Natural killer cell (primary cell): ENCODE measurements around the gene GABRB1. TPM values are rescaled to one million over a fixed set of nuclear protein-coding genes. Genes with fewer than 3 reads are reported as not detected.

Experiments
- ATAC-seq, 3 donors: fragments of 150-1000 bp in 2 of 3; fragments of 200-7000 bp in 1 of 3; cut with Tn5 transposase; 1 replicate in 1 of 3; 2 replicates in 2 of 3; pipeline ENCODE4 v1.10.0; 2021; ENCODE audit warnings: mild to moderate bottlenecking in 2 of 3, moderate library complexity in 2 of 3
- DNase-seq, 2 donors: peaks; one replicate each; pipeline versions ENCODE4 v3.0.0 to v3.0.0-alpha.2; 2013 to 2021; ENCODE audit warnings: mixed read lengths in 1 of 2
- H3K27ac ChIP-seq: one replicate; pipeline ENCODE4 v1.5.1; 2013; ENCODE audit warnings: mild to moderate bottlenecking, low read length
- H3K27me3 ChIP-seq: one replicate; pipeline ENCODE4 v1.6.1; 2013; ENCODE audit warnings: low read length; ENCODE audit not compliant: control insufficient read depth, insufficient read depth
- H3K36me3 ChIP-seq: one replicate; pipeline ENCODE4 v1.6.1; 2013; ENCODE audit warnings: low read length; ENCODE audit not compliant: control insufficient read depth, insufficient read depth
- H3K4me1 ChIP-seq: one replicate; pipeline ENCODE4 v1.6.1; 2013; ENCODE audit warnings: low read length; ENCODE audit not compliant: control insufficient read depth, insufficient read depth
- H3K4me3 ChIP-seq: one replicate; pipeline ENCODE4 v1.5.1; 2013; ENCODE audit warnings: low read length
- H3K9me3 ChIP-seq: one replicate; pipeline ENCODE4 v1.6.1; 2013; ENCODE audit warnings: low read length; ENCODE audit not compliant: control insufficient read depth, insufficient read depth
- H3K27ac Mint-ChIP-seq, 2 donors: one replicate each; pipeline ENCODE4 v1.8.0; 2022; ENCODE audit warnings: mild to moderate bottlenecking in 2 of 2, mixed read lengths in 2 of 2, moderate library complexity in 1 of 2
- H3K27me3 Mint-ChIP-seq, 2 donors: one replicate each; pipeline ENCODE4 v1.8.0; 2022; ENCODE audit warnings: low read depth in 2 of 2, mixed read lengths in 2 of 2
- H3K36me3 Mint-ChIP-seq: one replicate; pipeline ENCODE4 v1.8.0; 2022; ENCODE audit warnings: mixed read lengths
- H3K4me1 Mint-ChIP-seq, 2 donors: one replicate each; pipeline ENCODE4 v1.8.0; 2022; ENCODE audit warnings: mixed read lengths in 2 of 2
- H3K4me3 Mint-ChIP-seq: one replicate; pipeline ENCODE4 v1.8.0; 2022; ENCODE audit warnings: mild to moderate bottlenecking, moderate library complexity, mixed read lengths
- H3K9me3 Mint-ChIP-seq, 2 donors: one replicate each; pipeline ENCODE4 v1.8.0; 2022; ENCODE audit warnings: mixed read lengths in 2 of 2
- WGBS: methylation state at CpG from one replicate; pipeline ENCODE4 v1.1.7; 2013; ENCODE audit warnings: missing lambda C conversion rate; ENCODE audit not compliant: insufficient coverage; 5-methylcytosine and 5-hydroxymethylcytosine counted together
- intact Hi-C: fragments of 100-400 bp; cut with micrococcal nuclease; formaldehyde crosslinking; loops from one replicate; pipeline ENCODE4 v1.14.2; 2022
- total RNA-seq, 4 donors: library from RNA; stranded (reverse); fragments of 120-200 nt in 1 of 4; gene quantifications; one replicate each; pipeline versions ENCODE4 v1.2.3 to v1.2.4, GENCODE V29; 2013 to 2022
- TF ChIP-seq, protein P1 (sequence below): fragments of 200-600 bp; IDR thresholded peaks from one replicate; pipeline ENCODE4 v1.8.0; 2022; ENCODE audit warnings: antibody characterized with exemption

The GABRB1 gene
- total RNA-seq, 3 donors from 2014 or later (not counting 1 experiment from before 2014, with no cell fraction given): not detected

DNA sequence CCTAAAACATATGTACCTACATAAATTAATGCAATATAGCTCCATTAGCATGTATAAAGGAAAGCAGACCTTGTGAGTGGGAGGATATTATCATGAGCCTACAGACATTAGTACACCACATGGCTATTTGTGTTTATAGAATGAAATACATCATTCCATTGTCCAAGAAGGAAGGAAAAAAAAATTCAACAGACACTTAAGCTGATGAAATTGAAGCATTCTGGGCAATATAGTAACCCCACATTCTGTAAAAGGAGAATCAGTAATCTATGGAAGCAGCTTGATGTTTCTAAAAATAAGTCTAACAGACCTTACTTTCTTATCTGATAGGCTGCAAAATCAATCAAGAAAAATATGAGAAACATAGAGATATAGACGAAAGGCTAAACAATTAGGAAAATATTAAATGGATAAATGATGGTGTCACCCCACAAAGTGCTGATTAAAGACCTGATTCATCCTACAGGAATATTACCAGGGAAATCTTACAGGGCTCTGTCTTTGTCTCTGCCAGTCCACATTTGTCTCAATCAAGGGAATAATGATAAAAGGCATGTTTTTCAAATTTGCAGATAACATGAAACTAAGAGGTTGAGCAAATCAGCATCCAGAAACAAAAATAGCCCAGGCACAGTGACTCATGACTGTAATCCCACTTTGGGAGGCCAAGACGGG is 355.3 kb downstream of the GABRB1 start:
- Histone ChIP-seq H3K4me1 (no peaks in the 10 kb centered on the region), H3K36me3 (no peaks in the 10 kb centered on the region), H3K27me3 (no peaks in the 10 kb centered on the region), H3K27ac (no peak overlapping the region), H3K4me3 (no peak overlapping the region), H3K9me3 (no peaks in the 10 kb centered on the region)
- no peaks in the 10 kb centered on the region for H3K9me3 Mint-ChIP-seq
- H3K27me3 Mint-ChIP-seq: peaks cover 9 to 19% of the 10 kb centered on the region in 2 donors
- H3K4me1 Mint-ChIP-seq: no peaks in the 10 kb centered on the region
- TF ChIP-seq, protein P1, sequence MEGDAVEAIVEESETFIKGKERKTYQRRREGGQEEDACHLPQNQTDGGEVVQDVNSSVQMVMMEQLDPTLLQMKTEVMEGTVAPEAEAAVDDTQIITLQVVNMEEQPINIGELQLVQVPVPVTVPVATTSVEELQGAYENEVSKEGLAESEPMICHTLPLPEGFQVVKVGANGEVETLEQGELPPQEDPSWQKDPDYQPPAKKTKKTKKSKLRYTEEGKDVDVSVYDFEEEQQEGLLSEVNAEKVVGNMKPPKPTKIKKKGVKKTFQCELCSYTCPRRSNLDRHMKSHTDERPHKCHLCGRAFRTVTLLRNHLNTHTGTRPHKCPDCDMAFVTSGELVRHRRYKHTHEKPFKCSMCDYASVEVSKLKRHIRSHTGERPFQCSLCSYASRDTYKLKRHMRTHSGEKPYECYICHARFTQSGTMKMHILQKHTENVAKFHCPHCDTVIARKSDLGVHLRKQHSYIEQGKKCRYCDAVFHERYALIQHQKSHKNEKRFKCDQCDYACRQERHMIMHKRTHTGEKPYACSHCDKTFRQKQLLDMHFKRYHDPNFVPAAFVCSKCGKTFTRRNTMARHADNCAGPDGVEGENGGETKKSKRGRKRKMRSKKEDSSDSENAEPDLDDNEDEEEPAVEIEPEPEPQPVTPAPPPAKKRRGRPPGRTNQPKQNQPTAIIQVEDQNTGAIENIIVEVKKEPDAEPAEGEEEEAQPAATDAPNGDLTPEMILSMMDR: no peak
- ATAC-seq: no peak
- DNase-seq: no peak
- no peak overlapping the region for H3K4me3 Mint-ChIP-seq
- 61% methylated on average over 2 of the region's 2 CpGs for WGBS
- intact Hi-C loops: no loop called here
- H3K36me3 Mint-ChIP-seq: no peaks in the 10 kb centered on the region
- H3K27ac Mint-ChIP-seq: no peak overlapping the region

DNA sequence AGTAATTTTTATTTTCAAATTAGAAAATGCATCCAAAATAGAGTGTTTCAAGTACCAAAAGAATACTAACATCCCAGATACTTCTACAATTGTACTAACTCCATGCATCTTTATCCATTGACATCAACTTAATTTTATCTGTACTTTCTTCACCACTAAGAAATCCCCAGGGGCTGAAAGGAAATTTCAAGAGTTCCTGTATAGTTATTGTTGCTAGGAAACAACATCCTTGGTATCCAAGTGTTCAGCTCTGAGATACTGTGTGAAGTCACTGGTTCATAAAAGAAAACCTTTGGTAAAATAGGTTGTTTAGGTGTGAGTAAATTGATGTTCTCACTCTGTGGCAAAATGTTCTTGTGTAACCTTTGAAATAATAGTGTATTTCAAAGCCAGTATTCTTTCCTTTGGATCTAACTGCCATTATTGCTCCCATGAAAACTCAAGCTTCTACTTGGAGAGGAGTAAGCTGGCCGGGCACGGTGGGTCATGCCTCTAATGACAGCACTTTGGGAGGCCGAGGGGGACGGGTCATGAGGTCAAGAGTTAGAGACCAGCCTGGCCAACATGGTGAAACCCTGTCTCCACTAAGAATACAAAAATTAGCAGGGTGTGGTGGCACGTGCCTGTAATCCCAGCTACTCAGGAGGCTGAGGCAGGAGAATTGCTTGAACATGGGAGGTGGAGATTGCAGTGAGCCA is 359.2 kb downstream of the GABRB1 start:
- TF ChIP-seq, protein P1: no peak
- WGBS: 92% methylated on average over 5 of the region's 5 CpGs
- Histone ChIP-seq H3K27ac (no peak overlapping the region), H3K36me3 (no peaks in the 10 kb centered on the region), H3K4me3 (no peak overlapping the region), H3K4me1 (no peaks in the 10 kb centered on the region), H3K9me3 (no peaks in the 10 kb centered on the region), H3K27me3 (no peaks in the 10 kb centered on the region)
- H3K27me3 Mint-ChIP-seq: peaks cover 9 to 14% of the 10 kb centered on the region in 2 donors
- H3K27ac Mint-ChIP-seq: no peak overlapping the region
- no peaks in the 10 kb centered on the region for H3K36me3 Mint-ChIP-seq
- intact Hi-C loops: no loop called here
- ATAC-seq: no peak
- no peaks in the 10 kb centered on the region for H3K9me3 Mint-ChIP-seq
- H3K4me1 Mint-ChIP-seq: no peaks in the 10 kb centered on the region
- DNase-seq: no peak
- no peak overlapping the region for H3K4me3 Mint-ChIP-seq

DNA sequence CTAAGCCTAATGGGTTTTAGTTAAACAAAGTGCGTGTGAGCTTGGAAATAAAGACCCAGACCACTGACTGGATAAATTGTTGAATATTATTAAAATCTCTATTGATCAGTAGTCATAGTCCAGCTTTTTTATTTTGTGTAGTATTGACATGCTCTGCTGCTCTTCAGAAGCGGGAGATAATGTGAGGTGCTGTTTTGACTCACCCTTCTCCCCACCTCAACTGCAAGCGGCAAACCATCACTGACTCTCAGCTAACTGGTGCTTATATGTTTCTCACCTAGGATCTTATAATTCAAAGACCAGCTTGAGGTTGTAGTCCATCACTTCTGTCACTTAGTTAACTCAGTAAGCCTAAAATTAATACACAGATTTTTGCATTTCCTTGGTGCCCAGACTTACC is 359.9 kb downstream of the GABRB1 start:
- H3K9me3 Mint-ChIP-seq: no peaks in the 10 kb centered on the region
- WGBS: 84% methylated on average over 3 of the region's 3 CpGs
- ATAC-seq (no peak), DNase-seq (no peak)
- intact Hi-C loops: no loop called here
- Histone ChIP-seq H3K9me3 (no peaks in the 10 kb centered on the region), H3K36me3 (no peaks in the 10 kb centered on the region), H3K27ac (no peak overlapping the region), H3K27me3 (no peaks in the 10 kb centered on the region), H3K4me1 (no peaks in the 10 kb centered on the region), H3K4me3 (no peak overlapping the region)
- H3K27ac Mint-ChIP-seq: no peak overlapping the region
- H3K27me3 Mint-ChIP-seq: peaks cover 9 to 14% of the 10 kb centered on the region in 2 donors
- H3K36me3 Mint-ChIP-seq: no peaks in the 10 kb centered on the region
- no peak overlapping the region for H3K4me3 Mint-ChIP-seq
- TF ChIP-seq, protein P1: no peak
- H3K4me1 Mint-ChIP-seq: no peaks in the 10 kb centered on the region
